GM13977 (cell line): Measurements from ENCODE around the gene MTOR.

ENCODE experiments used
- DNase-seq: peaks from one replicate; pipeline ENCODE4 v3.0.0; 2012; ENCODE audit warnings: low spot score
- in situ Hi-C: fragments of 300-500 bp; cut with MboI; formaldehyde crosslinking; loops from one replicate; pipeline ENCODE4 v1.12.0; 2022; ENCODE audit warnings: low sequenced_read_pairs, low pct_unique_long_range_greater_than_20kb, mixed read lengths, inconsistent platforms; ENCODE audit not compliant: unreplicated experiment
- TF ChIP-seq, protein P1 (sequence below): IDR thresholded peaks from 2 replicates; pipeline ENCODE4 v1.5.1; 2012; ENCODE audit warnings: mild to moderate bottlenecking, control low read depth; ENCODE audit not compliant: insufficient read depth; ENCODE audit errors: extremely low read depth, missing control alignments

The MTOR gene

DNA sequence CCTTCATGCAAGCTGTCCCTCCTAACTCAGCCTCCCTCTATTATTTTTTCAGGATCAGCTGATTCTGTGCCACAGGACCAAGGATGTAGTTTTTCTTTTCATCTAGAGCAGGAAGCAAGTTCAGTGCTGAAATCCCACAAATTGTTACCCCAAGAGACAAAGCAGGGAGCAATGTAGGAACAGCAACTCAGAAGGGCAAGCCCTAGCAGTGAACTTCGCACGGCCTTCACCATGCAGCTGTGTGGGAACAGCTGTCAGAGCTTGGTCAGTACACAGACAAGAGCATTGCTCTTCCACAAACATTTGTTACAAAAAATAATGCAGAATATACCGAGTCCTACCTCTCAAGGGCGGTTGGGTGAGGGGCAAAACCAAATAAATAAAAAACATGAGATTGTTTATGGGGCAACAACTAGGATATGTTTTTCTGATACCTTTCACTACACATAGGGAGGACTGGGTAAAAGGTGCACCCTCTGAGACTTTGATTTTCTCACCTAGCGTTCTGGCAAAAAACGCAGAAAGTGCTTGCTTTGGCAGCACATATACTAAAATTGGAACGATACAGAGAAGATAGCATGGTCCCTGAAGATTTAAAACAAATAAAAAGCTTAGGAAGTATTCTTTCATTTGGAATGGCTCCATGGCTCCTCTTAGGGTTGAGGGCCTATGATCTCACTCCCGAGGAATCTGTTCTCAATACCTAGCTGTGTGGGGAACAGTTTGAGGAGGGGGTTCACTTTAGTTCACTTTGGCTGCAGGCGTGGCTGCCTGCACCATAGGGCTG, 110.3 kb downstream of the MTOR start:
- DNase-seq, result no peak
- in situ Hi-C loops, result no loop called here

DNA sequence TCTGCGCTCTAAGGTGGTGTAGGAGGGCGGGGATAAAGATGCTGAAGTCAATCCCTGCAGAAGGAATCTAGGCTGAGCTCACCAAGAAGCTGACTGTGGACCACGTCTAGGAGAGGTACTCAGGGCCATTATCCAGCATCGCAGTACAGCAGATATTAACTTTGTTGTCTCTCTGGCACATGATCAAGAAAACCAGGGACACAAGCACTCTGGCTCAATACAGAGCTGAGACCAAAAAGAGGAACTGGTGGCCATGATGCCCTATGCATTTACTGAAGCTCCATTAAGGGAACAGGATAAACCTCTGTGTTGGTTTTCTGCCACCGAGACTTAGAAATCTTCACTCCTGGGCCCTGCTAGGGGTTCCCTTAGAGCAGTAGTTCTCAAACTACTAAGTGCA, 111.2 kb downstream of the MTOR start:
- TF ChIP-seq, protein P1, sequence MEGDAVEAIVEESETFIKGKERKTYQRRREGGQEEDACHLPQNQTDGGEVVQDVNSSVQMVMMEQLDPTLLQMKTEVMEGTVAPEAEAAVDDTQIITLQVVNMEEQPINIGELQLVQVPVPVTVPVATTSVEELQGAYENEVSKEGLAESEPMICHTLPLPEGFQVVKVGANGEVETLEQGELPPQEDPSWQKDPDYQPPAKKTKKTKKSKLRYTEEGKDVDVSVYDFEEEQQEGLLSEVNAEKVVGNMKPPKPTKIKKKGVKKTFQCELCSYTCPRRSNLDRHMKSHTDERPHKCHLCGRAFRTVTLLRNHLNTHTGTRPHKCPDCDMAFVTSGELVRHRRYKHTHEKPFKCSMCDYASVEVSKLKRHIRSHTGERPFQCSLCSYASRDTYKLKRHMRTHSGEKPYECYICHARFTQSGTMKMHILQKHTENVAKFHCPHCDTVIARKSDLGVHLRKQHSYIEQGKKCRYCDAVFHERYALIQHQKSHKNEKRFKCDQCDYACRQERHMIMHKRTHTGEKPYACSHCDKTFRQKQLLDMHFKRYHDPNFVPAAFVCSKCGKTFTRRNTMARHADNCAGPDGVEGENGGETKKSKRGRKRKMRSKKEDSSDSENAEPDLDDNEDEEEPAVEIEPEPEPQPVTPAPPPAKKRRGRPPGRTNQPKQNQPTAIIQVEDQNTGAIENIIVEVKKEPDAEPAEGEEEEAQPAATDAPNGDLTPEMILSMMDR, result no peak
- in situ Hi-C loops, result no loop called here
- no peak for DNase-seq

More for the DNA sequence above, 110.3 kb downstream of the MTOR start:
- TF ChIP-seq, protein P1, result no peak

DNA sequence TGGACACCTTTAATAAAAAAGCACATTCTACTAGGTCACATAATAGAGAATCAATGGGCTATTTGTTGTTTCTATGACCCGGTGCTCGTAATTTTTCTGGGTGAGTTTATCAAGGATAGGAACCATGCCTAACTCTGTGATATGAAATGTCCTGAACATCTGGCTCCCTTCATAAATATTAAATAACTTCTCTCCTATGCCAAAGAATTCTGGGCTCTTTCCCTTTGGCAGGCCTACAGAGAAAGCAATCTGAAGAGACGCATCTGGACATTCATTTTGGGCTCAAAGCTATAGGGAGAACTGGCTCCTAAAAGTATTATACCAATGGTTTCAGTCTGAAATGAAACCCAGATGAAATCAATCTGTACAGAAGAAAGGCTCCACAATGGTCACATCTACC, 112.0 kb downstream of the MTOR start:
- TF ChIP-seq, protein P1, result no peak
- no peak for DNase-seq
- in situ Hi-C loops, result no loop called here

DNA sequence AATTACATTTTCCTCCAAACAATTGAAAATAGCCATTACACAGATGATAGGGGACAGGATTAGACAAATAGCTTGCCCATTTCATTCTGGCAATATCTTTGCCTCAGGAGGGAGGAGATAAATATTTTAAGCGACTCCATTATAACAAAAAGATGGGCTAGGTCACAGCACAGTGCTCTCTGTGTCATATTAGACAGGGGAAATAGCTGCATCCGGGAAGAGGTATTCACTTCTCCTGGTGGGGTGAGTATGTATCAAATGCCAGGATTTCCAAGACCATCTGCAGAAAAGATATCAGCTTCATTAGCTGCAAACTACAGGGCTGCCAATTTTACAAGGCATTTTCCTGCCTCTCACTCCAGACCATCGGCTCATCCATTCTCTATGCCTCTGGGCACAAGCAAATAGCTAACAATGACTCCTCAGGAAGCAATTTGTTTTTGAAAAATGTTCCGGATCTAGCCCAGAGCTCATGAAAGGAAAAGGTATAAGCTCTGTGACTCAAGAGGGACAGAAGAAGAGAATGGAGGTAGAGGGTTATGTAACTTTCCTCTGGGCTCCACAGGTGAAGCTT, 115.1 kb downstream of the MTOR start:
- in situ Hi-C loops, result no loop called here
- no peak for DNase-seq
- TF ChIP-seq, protein P1, result no peak

DNA sequence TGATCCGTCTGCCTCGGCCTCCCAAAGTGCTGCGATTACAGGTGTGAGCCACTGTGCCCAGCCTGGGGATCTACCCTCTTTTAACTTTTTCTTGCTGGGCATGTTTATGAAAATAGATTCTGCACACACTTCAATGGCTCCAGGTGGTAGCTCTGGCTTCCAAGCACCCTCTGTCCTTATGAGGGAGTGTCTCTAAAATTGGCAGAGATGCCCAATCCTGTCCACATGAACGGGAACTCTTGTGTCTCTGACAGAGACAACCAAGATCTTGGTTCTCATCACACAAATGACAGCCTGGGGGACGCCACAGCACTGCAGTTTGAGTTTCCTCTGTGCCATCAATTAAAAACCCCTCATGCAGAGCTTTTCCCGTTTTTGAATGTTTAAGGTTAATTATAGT, 116.6 kb downstream of the MTOR start:
- in situ Hi-C loops, result no loop called here
- TF ChIP-seq, protein P1, result no peak
- DNase-seq, result no peak

DNA sequence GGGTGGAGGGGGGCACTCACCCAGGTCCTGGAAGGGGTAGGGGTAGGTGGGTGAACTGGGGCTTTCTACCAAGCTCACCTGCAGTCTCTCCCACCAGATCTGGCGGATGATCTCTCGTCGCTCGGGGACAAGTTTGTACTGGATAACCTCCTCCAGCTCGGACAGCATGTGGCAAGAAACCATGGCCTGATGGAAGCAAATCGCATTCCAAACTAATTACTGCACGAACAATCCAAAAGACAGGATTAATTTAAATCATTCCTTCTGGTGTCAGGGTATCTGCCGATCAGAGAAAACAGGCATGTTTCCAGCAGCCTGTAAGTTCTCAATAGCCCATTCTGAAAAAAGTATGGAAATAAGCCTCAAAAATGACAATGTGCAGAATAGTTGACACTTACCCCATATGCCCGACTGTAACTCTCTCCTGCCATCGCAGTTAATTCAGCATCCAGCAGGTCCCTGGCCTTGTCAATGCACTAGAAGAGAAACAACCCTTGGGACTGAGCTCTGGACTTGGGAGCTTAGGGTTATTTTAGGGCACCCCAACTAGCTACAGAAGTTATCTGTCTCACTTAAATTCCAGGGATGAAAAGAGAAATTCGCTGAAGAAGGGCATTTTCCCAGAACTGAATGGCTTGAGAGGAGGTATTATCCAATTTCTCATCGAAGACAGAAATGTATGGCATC, 117.6 kb downstream of the MTOR start:
- no peak for DNase-seq
- TF ChIP-seq, protein P1, result no peak

More for the DNA sequence above, 117.6 kb downstream of the MTOR start:
- in situ Hi-C loops, result no loop called here
